Stimulated activated CD8-positive, alpha-beta memory T cell treated with anti-CD3 and anti-CD28 coated beads, Interleukin-7, amount 100 ng/mL, for 48 hours (primary cell): ENCODE data around the gene THSD4.

Experiments used
- DNase-seq, 2 donors: peaks; one replicate each; pipeline ENCODE4 v3.0.0-alpha.2; 2020; ENCODE audit warnings: low read depth in 1 of 2; ENCODE audit errors: extremely low read depth in 1 of 2

THSD4 gene

DNA sequence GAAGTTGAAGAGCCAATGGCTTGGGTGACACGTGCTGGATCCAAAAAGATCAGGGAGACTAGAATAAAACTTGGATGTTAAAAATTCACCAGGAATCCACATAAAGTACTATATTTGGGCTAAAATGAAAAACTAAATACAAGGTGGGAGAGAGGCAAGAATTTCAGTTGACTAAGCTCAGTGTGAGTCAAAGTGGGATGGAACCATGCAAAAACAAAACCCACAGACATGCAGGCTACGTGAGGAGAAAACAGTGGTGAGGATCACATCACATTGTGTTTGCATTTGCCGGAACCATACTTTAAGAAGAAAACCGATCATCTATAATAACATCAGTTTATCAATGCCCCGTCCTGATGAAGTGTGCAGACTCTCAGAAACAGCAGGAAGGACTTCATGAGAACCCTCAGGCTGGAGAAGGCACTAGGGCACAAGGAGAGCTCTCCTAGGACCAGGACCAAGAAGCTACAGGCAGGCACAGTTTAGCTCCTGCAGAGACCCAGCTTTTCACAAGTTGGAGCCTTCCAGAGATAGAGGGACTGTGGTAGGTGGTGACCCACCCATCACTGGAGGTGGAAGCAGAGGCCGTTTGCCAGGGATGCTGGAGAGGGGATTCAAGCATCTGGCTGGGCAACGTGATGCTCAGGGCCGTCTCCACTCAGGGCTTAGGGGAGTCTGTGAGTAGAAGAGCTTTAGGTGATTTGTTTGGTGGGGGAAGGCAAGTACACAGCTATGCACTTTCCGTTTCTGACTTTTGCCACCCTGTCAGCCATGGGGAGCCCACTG is 666.1 kb downstream of the THSD4 start:
- no peak for DNase-seq

DNA sequence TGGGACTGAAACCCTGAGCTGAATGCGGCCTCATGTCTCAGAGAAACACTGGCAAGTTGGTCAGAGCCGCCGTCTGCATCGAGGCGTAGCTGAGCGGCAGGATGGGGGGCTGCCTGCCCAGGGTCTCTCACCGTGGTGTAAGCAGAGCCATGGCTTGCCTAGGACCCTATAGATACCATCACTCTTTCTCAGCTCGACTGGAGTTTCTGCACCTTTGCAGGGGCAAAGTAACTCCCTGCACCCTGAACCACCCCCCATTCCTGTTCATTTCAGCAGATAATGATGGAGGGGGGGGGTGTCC is 666.6 kb downstream of the THSD4 start:
- DNase-seq: no peak

DNA sequence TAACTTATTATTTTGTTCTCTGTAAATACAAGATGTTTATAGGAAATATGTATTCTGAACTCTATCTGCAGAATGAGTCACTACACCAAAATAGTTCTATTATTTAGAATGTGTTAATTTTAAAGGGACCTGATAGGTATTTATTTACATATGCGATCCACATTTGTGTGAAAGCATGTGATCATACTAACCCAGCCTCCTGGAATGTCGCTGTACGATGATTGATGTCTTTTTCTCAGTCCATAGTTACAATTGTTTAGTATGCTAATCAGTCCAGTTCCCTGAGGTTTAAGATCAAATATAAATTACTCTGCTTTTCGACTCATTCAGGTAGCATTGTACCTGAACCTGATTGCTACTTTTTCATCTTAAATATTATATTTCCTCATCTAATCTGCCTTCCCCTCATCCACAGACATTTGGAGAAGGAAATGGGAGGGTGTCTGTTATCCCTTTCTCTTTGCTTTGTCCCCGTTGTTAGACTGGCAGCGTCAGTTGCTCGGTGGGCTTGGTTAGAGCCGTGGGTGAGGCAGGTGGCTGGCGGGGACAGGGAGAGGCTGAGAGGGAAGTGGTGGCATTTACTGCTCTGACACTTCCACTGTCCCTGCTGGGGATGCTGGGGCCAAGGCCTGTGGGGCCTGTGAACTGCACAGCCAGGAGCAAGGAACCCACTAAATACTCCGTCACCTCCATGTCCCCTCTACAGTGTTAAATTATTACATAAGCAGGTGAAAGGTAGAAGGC is 667.3 kb downstream of the THSD4 start:
- no peak for DNase-seq

DNA sequence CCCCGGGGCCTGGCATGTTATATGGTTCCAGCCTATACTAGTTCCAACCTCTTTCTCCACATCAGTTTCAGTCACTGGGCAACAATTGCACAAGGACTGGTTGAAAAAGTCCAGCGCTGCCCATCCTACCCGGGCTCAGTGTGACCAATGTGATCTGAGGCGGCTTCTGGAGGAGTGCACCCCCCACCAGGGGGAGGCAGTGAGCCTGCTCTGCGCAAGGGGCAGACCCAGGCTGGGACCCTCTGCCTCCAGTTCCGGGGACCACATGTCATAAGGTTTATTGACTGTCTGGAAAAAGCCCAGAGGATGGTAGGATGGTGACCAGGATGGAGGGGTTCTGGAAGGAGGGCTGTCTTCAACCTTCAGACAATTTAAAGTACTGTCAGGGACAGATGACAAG is 669.4 kb downstream of the THSD4 start:
- DNase-seq: no peak

DNA sequence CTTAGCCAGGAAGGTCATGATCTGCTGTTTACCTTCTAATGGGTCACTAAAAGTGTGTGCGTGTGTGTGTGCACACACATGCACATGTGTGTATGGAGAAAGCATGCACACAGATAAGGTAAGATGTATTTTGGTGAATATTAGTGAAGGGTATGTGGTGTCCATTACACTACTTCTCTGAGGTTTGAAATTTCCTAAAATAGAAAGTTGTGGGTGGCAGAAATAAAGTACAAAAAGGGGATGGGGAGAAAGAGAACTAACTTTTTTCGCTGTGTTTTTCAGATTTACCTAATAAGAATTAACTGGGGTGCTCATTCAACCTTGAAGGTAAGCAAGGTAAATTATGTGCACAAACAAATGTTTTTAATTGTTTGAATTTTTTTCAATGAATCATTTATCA is 670.7 kb downstream of the THSD4 start:
- DNase-seq: no peak

DNA sequence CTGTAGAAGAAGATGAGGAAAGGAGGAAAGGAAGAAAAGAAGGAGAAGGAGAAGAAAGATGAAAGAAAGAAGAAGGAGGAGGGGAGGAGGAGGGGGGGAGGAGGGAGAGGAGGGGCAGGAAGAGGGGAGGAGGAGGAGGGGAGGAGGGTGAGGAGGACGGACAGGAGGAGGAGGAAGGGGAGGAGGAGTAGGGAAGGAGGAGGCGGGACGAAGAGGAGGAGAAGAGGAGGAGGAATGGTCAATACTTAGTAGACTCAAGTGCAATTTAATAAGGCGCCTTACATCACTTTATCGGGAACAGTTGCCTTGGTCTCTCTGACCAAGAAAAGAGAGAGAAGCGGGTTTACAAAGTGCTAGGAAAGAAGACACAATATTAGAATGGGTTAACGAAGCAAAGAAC is 671.4 kb downstream of the THSD4 start:
- DNase-seq: no peak

DNA sequence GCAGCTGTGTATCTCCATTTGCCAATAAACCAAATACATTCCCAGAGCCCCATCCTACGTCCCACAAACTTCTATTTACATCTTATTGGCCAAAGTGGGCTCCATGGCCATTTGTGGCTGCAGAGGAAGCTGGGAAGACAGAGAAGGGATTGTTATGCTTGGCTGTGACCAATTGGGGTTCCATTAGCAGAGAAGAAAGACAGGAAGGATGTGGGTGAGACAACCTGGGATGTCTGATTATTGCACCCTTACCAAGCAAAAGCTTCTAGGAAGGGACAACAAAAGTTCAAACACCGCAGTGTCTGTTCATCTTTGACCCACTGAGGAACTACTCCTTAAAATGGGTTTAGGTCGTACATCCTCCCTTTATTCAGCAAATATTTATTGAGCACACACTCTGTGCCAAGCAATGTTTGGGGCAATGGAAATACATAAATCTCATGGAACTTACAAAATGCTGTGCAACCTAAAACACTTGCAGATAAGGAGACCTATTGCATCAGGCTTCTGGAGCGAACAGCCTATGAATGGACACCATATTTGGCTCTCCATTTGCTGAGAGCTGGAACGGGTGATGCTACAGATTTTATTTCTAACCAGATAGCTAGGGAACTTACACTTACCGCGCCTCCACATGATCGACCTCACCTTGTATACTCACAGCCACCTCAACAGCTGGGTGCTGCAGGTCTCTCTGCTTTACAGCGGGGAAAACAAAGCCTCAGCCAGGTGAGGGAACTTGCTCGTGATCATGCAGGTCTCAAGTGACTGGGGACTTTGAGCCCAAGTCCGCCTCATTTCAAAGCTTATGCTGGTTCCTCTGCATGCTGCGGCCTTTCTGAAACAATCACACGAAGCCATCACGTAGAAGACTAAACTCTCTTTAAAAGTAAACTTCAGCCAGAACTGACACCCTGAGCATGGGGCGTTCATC is 673.6 kb downstream of the THSD4 start:
- no peak for DNase-seq

DNA sequence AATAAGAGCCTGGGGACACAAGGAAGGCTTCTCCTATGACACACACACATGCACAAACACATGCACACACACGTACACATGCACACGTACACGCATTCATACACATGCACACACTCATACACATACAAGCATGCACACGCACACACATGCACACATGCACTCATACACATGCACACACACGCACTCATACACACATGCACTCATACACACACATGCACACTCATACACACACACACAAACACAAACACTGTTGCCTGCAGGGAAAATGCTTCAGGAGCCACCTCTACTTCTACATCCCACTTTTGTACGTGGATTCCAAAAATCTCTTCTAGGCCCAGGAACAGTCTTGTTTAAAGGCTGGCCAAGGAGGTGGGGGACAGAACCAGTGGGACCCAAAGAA is 674.3 kb downstream of the THSD4 start:
- no peak for DNase-seq

DNA sequence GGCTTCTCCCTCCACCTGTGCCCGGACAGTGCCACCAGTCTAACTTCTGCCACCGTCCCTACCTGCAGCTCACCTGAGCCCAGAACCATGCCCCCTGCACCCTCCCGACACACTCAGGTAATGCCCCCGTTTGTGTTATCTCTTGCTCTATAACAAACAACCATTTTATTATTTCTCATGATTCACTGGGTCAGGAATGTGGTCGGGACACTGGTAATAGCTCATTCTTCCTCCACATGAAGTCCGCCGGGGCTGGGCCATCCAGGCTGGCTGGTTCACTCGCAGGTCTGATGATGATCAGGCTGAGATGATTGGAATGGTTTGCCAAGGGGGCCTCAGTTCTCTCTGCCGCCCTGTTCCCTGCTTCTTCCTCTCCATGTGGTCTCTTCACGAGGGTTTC is 674.8 kb downstream of the THSD4 start:
- DNase-seq: no peak

DNA sequence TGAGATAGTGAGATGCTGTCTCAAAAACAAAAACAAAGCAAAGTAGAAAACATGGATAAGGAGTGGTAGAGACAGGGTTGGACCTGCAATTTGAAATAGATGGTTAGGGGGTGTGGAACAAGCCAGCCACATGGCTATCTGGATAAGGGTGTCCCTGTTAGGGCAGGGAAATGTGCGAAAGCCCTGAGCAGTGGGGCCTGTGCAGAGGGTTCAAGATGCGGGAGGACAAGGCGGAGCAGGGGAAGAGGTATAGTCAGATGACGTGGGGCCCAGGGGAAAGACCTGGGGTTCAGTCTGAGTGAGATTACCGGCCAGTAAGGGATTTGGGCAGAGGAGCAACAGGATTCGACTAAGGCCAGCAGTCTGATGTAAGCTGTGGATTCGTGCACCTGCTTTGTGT is 676.7 kb downstream of the THSD4 start:
- DNase-seq: no peak

DNA sequence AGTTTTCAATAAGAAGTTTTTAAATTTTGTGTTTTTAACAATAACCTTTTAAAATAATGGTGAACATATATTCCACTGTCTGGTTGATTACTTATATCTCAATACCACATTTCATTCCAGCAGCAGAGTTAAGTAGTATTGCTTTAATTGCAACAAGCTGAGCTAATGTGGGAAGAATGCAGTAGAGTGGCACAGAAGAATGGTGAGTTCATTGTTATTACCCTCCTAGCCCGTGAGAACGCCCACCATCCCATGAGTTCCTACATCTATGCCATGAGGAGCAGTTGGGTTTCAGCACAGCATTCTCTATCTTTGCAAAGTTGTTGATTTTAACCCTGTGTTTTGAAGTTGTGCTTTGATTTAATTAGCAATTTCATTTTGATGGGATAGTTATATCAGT is 677.2 kb downstream of the THSD4 start:
- DNase-seq: no peak

DNA sequence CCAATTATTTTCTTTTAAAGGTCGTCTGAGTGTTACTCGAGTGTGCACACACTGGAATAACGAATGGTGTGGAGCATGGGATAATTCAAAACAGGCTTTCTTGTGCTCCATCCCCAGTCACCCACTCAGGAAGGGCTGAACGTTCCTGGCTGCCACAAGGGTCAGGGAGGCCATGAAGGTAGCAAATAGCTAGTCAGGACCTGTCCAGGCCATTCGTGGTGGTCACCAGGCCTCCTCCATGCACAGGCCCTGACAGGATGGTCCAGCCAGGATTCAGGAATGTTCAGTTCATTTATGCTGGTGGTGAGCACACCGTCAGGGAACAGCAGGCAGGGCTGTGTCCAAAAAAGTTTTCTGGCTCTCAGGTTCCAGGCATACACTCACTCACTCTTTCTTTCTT is 683.4 kb downstream of the THSD4 start:
- no peak for DNase-seq

DNA sequence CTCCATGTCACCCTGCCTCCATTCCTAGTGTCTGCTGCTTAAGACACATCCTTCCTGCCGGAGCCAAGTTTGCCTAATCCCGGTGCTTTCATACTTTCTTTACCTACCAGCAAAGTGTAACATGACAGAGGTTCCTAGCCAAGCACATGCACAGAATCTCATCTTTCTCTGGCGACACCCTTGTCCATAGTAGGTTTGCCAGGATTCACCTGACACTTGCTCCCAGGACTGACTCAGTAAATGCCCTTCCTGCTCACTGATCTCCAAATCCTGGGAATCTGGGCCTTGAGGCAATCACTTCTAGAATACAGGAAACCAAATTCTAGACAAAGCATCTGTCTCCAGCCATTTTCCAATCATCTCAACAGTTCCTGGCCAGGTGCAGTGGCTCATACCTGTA is 684.9 kb downstream of the THSD4 start:
- no peak for DNase-seq

DNA sequence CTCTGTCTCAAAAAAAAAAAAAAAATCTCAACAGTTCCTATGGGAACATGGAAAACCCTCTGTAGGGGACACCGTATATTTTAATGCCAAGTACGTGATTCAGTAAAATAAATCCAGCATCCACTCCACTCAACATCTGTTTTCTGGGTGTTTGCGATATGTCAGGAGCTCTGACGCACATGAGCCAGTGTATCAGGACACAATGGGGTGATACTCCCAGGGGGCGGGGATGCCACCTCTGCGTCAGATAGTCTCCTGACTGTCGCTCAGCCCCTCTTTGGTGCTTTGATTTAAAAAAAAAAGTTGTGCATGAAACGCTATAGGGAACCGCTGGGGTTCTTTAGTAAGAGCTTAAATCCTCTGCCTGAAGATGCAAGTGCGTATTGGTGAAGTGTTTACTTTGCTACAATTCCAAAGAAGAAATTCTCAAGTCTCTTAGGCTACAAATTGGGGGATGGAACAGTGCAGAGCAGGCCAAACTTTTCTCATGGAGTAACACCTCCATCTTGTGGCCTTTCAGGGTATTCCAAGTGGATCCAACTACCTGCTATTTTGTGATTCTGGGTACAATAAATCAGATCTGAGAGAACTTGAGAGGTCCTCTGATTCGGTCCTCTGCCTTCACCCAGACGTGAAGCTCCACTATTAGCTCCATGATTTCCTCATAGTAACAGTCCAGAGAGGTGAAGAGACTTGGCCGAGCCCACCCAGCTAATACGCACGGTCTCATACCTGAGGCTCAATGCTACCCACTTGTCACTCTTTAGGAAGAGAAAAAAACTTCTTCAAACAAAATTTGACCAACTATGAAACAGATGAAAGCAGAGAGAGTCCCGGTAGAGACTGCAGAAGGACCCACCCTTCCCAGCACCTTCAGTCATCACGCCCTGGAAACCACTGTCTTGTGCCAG is 685.8 kb downstream of the THSD4 start:
- no peak for DNase-seq

DNA sequence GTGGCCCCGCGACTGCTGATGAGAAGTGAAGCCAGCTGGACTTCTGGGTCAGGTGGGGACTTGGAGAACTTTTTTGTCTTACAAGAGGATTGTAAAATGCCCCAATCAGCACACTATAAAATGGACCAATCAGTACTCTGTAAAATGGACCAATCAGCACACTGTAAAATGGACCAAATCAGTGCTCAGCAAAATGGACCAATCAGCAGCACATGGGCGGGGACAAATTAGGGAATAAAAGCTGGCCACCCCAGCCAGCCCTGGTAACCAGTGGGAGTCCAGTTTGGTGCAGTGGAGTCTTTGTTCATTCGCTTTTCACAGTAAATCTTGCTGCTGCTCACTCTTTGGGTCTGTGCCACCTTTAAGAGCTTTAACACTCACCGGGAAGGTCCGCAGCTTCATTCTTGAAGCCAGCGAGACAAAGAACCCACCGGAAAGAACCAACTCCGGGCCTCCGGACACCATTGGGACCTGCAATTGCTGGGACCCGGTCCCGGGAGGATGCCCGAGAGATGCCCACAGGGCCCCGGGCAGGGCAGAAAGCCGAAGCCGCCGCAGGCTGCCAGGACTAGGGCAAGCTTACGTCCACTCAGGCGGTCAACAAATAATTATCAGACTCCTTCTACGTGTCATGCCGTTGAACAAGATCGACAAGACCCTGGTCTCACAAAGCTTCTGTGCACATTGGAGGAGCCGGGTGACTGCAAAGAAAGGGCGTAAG is 686.8 kb downstream of the THSD4 start:
- DNase-seq: no peak

DNA sequence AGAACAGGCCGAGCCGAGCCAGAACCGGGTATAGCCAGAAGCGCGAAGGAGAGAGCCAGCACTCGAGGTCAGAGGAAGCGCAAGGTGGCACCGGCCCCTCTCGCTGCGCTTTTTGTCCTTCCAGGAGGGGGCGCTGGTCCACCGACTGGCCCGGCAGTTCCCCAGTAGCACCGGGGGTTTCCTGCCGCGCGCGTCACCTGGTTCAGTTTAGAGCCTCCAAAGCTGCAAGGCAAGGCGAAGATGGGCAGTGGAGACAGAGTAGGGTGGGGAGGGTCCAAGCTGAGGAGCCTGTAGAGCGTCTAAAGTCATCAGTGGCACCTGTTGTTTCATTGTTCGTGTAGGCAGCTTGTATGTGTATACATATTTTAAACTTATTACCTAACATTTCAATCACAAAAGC is 687.5 kb downstream of the THSD4 start:
- DNase-seq: no peak

DNA sequence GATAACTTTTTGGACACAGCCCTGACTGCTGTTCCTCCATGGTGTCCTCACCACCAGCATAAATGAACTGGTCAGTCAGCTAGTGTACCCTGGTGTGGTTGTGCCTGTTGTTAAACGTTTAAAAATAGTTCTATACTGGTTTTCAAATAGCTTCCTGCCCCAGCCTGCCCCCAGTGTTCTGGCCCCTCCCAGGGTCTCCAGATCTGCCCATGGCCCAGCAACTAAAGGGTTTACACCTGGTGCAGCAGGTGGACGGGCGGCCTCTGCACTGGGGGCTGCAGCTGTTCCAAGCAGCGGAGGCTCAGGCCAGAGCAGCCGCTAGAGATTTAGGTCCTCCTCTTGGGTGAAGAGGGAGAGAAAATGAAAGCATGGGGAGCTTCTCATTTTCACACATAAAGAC is 689.0 kb downstream of the THSD4 start:
- no peak for DNase-seq

DNA sequence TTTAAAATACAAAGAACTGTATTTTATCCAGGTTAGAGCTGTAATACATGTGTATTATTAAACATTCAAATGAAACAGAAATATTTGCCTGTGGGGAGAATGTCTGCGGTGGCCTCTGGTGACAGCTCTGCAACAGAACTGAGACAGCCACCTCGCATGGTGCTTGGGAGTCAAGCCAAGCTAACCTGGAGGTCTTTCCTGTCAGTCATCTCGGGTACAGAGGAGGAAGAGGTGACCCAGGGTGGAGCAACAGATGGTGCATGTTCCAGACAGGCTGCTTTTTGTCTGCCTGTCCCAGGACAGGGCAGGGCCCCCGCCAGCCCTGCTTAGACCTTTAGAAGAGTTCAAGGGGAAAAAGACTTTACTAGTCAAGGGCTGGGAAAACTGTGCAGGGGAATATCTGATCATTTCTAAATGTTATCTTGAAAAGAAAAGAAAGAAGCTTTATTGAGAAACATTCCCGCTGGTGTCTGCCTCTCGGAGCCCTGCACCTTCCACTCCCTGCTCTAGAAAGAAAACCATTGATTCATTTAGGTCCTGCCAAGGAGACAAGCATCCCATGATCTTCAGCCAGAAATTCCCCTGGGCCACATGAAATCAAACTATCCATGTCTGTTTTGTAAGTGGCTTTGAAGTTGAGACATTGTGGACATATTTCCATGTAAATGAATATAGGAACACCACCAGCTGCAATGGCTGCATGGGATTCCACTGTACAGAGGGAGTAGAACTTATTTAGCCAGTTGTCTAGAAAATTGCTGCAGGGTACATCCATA is 689.6 kb downstream of the THSD4 start:
- no peak for DNase-seq

DNA sequence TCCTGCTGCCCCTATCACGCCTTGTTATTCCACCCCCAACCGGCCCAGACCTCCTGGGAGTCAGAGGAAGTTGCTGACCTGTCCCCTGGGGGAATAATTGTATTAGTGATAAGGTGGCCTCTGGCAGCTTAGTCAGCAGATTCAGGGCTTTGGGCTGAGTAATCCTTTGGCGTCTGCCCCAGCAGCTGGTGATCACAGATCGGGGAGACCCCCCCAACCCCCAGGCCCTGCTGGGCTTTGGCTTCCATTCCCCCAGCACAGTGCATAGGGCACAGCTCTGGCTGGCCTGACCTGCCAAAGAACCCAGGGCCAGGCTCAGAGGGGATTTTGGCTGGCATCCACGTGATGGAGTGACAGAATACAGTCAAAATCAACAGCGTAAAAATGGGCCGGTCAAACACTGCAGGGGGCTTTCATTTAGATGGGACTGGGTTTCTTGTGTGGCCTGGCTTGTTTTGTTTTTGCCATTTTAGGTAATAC is 691.2 kb downstream of the THSD4 start:
- no peak for DNase-seq
